IMR-90 (cell line): ENCODE measurements around the gene ARL6IP5. TPM values are rescaled to one million over a fixed set of nuclear protein-coding genes. Genes with fewer than 3 reads are reported as not detected.

Source experiments
- ATAC-seq: fragments of 200-7000 bp; cut with Tn5 transposase; 2 replicates; pipeline ENCODE4 v1.9.1; 2020; ENCODE audit warnings: low read depth, mild to moderate bottlenecking, moderate library complexity
- BruUV-seq: library from RNA; stranded (reverse); fragments of 400-500 nt; replicated peaks from 2 replicates; lab custom pipeline; 2021; lab: Mats Ljungman, UMichigan
- CTCF ChIA-PET: fragments of 300-600 bp; formaldehyde crosslinking; extraction: SDS; loops from one replicate; lab custom pipeline; 2021; ENCODE audit warnings: antibody characterized with exemption; lab: Yijun Ruan, JAX
- POLR2A ChIA-PET: fragments of 300-600 bp; sonication (Branson Sonifier 250); formaldehyde crosslinking; loops from one replicate; lab custom pipeline; 2022; ENCODE audit warnings: antibody characterized with exemption; ENCODE audit not compliant: unreplicated experiment; lab: Charles Lee
- DNase-seq: peaks from one replicate; pipeline ENCODE4 v3.0.0; 2013
- H2AFZ ChIP-seq: replicated peaks from 2 replicates; pipeline ENCODE3; 2013; ENCODE audit warnings: low read length, mild to moderate bottlenecking; ENCODE audit not compliant: poor library complexity
- H2AK5ac ChIP-seq: 2 replicates; pipeline ENCODE4 v1.6.1; 2013; ENCODE audit warnings: low read depth, low read length, inconsistent platforms
- H2AK9ac ChIP-seq: replicated peaks from 2 replicates; pipeline ENCODE3; 2013; ENCODE audit warnings: mild to moderate bottlenecking, low read depth, low read length, moderate library complexity; ENCODE audit not compliant: poor library complexity
- H2BK120ac ChIP-seq: 2 replicates; pipeline ENCODE4 v1.6.1; 2013; ENCODE audit warnings: low read depth, low read length, inconsistent platforms
- H2BK15ac ChIP-seq: 3 replicates; pipeline ENCODE4 v1.6.1; 2013; ENCODE audit warnings: low read depth, low read length, inconsistent platforms
- H2BK20ac ChIP-seq: 2 replicates; pipeline ENCODE4 v1.6.1; 2013; ENCODE audit warnings: low read depth, mild to moderate bottlenecking, inconsistent platforms, low read length, moderate library complexity
- H2BK5ac ChIP-seq: 2 replicates; pipeline ENCODE4 v1.6.1; 2013; ENCODE audit warnings: mild to moderate bottlenecking, low read depth, low read length, inconsistent platforms; ENCODE audit not compliant: poor library complexity, severe bottlenecking
- H3K14ac ChIP-seq: replicated peaks from 2 replicates; pipeline ENCODE4 v1.6.1; 2013; ENCODE audit warnings: low read depth, low read length, inconsistent platforms
- H3K18ac ChIP-seq: 2 replicates; pipeline ENCODE4 v1.6.1; 2013; ENCODE audit warnings: low read depth, low read length, control low read depth
- H3K23ac ChIP-seq: 2 replicates; pipeline ENCODE4 v1.6.1; 2013; ENCODE audit warnings: low read depth, low read length, inconsistent platforms
- H3K27ac ChIP-seq: 2 replicates; pipeline ENCODE4 v1.5.1; 2013; ENCODE audit warnings: mild to moderate bottlenecking, control low read depth, low read length; ENCODE audit not compliant: insufficient read depth
- H3K27me3 ChIP-seq: 2 replicates; pipeline ENCODE4 v1.6.1; 2013; ENCODE audit warnings: low read length; ENCODE audit not compliant: control insufficient read depth, insufficient read depth
- H3K36me3 ChIP-seq: 2 replicates; pipeline ENCODE4 v1.6.1; 2013; ENCODE audit warnings: low read length, mixed read lengths; ENCODE audit not compliant: control insufficient read depth, insufficient read depth
- H3K4ac ChIP-seq: 2 replicates; pipeline ENCODE4 v1.6.1; 2013; ENCODE audit warnings: low read depth, low read length, inconsistent platforms
- H3K4me1 ChIP-seq: 2 replicates; pipeline ENCODE4 v1.6.1; 2013; ENCODE audit warnings: low read length, mixed read lengths; ENCODE audit not compliant: control insufficient read depth, insufficient read depth
- H3K4me2 ChIP-seq: 2 replicates; pipeline ENCODE4 v1.6.1; 2013; ENCODE audit warnings: low read depth, mild to moderate bottlenecking, control low read depth, low read length, moderate library complexity
- H3K4me3 ChIP-seq: 2 replicates; pipeline ENCODE4 v1.5.1; 2013; ENCODE audit warnings: low read depth, mild to moderate bottlenecking, control low read depth, low read length, moderate library complexity; ENCODE audit not compliant: insufficient read depth
- H3K56ac ChIP-seq: 2 replicates; pipeline ENCODE4 v1.6.1; 2013; ENCODE audit warnings: low read length, inconsistent platforms; ENCODE audit not compliant: insufficient read depth; ENCODE audit errors: extremely low read depth
- H3K79me1 ChIP-seq, 2 experiments: 2 replicates each; pipeline ENCODE4 v1.6.1; 2013; ENCODE audit warnings: low read length in 2 of 2, inconsistent platforms in 1 of 2, low read depth in 1 of 2
- H3K9ac ChIP-seq: 2 replicates; pipeline ENCODE4 v1.6.1; 2013; ENCODE audit warnings: low read depth, low read length, control low read depth
- H3K9me1 ChIP-seq: 2 replicates; pipeline ENCODE4 v1.6.1; 2013; ENCODE audit warnings: low read length, inconsistent platforms; ENCODE audit not compliant: insufficient read depth
- H3K9me3 ChIP-seq: 2 replicates; pipeline ENCODE4 v1.6.1; 2013; ENCODE audit warnings: low read length; ENCODE audit not compliant: control insufficient read depth, insufficient read depth
- H4K20me1 ChIP-seq: 2 replicates; pipeline ENCODE4 v1.6.1; 2013; ENCODE audit warnings: low read length, inconsistent platforms; ENCODE audit not compliant: insufficient read depth
- H4K5ac ChIP-seq: 2 replicates; pipeline ENCODE4 v1.6.1; 2013; ENCODE audit warnings: mild to moderate bottlenecking, low read depth, low read length, control low read depth
- H4K8ac ChIP-seq, 2 experiments: 2 replicates each; pipeline ENCODE4 v1.6.1; 2013; ENCODE audit warnings: low read depth in 2 of 2, low read length in 2 of 2, control low read depth in 1 of 2, inconsistent platforms in 1 of 2
- H4K91ac ChIP-seq: 2 replicates; pipeline ENCODE4 v1.6.1; 2013; ENCODE audit warnings: low read depth, low read length, inconsistent platforms; ENCODE audit not compliant: insufficient read depth
- BHLHE40 ChIP-seq: fragments of 150-350 bp; IDR thresholded peaks from 2 replicates; pipeline ENCODE4 v1.6.1; 2016; ENCODE audit warnings: mild to moderate bottlenecking, low read depth, low read length
- CEBPB ChIP-seq: IDR thresholded peaks from 2 replicates; pipeline ENCODE4 v1.6.1; 2012; ENCODE audit warnings: low read depth, low read length, improper control_type of control experiment
- CHD1 ChIP-seq: IDR thresholded peaks from 2 replicates; pipeline ENCODE4 v1.6.1; 2012; ENCODE audit warnings: low read depth, low read length, improper control_type of control experiment
- FOS ChIP-seq: fragments of 150-350 bp; IDR thresholded peaks from 2 replicates; pipeline ENCODE4 v1.6.1; 2016; ENCODE audit warnings: low read depth, low read length
- MAFK ChIP-seq: IDR thresholded peaks from 2 replicates; pipeline ENCODE4 v1.6.1; 2012; ENCODE audit warnings: low read depth, low read length, improper control_type of control experiment
- MAZ ChIP-seq: IDR thresholded peaks from 2 replicates; pipeline ENCODE4 v1.6.1; 2012; ENCODE audit warnings: low read depth, mild to moderate bottlenecking, low read length, improper control_type of control experiment, moderate library complexity, borderline replicate concordance
- MXI1 ChIP-seq: IDR thresholded peaks from 2 replicates; pipeline ENCODE4 v1.6.1; 2012; ENCODE audit warnings: low read depth, mild to moderate bottlenecking, low read length, moderate library complexity, borderline replicate concordance
- NFE2L2 ChIP-seq: fragments of 150-350 bp; IDR thresholded peaks from 2 replicates; pipeline ENCODE4 v1.6.1; 2016; ENCODE audit warnings: low read depth, mild to moderate bottlenecking, low read length
- POLR2A ChIP-seq: IDR thresholded peaks from 2 replicates; pipeline ENCODE4 v1.6.1; 2012; ENCODE audit warnings: mild to moderate bottlenecking, low read depth, low read length
- RAD21 ChIP-seq: IDR thresholded peaks from 2 replicates; pipeline ENCODE4 v1.6.1; 2012; ENCODE audit warnings: low read length, improper control_type of control experiment
- RCOR1 ChIP-seq: IDR thresholded peaks from 2 replicates; pipeline ENCODE4 v1.6.1; 2012; ENCODE audit warnings: mild to moderate bottlenecking, low read length, improper control_type of control experiment; ENCODE audit not compliant: insufficient replicate concordance
- RFX5 ChIP-seq: IDR thresholded peaks from 2 replicates; pipeline ENCODE4 v1.8.0; 2012; ENCODE audit warnings: low read depth, mild to moderate bottlenecking, low read length, moderate library complexity
- SMC3 ChIP-seq: fragments of 150-350 bp; IDR thresholded peaks from 2 replicates; pipeline ENCODE4 v1.6.1; 2016; ENCODE audit warnings: low read depth, mild to moderate bottlenecking, antibody characterized with exemption, low read length, moderate library complexity
- WGBS, 2 experiments: methylation state at CpG; one replicate each; pipeline versions ENCODE4 v1.1.5 to v1.1.7; 2013; ENCODE audit warnings: missing lambda C conversion rate in 2 of 2; ENCODE audit not compliant: insufficient read length in 1 of 2; ENCODE audit errors: extremely low coverage in 2 of 2; 5-methylcytosine and 5-hydroxymethylcytosine counted together
- dilution Hi-C: fragments of 300-500 bp; cut with HindIII; formaldehyde crosslinking; loops from one replicate; pipeline ENCODE4 v1.14.3; 2018; ENCODE audit warnings: low sequenced_read_pairs; ENCODE audit not compliant: unreplicated experiment
- in situ Hi-C: fragments of 300-500 bp; cut with MboI; formaldehyde crosslinking; loops from 3 replicates; pipeline ENCODE4 v1.14.3; 2019; ENCODE audit warnings: low sequenced_read_pairs, inconsistent platforms, mixed read lengths
- intact Hi-C: fragments of 100-400 bp; cut with micrococcal nuclease; formaldehyde crosslinking; loops from 2 replicates; pipeline ENCODE4 v1.10.0; 2022
- polyA plus RNA-seq, 3 experiments: library from polyadenylated mRNA; depleted of rRNA; stranded (reverse); fragments of >200 nt; gene quantifications; 2 replicates each; pipeline ENCODE4 v1.2.3, GENCODE V29; 2012; ENCODE audit warnings: low replicate concordance in 1 of 3
- total RNA-seq: library from RNA; depleted of rRNA; stranded (reverse); fragments of >200 nt; gene quantifications from 2 replicates; pipeline ENCODE4 v1.2.3, GENCODE V29; 2012
- TF ChIP-seq, protein P1 (sequence below): fragments of 150-350 bp; IDR thresholded peaks from 2 replicates; pipeline ENCODE4 v1.6.1; 2016; ENCODE audit warnings: low read depth, mild to moderate bottlenecking, low read length, moderate library complexity, borderline replicate concordance
- TF ChIP-seq, protein P2 (sequence below): conservative IDR thresholded peaks from 2 replicates; pipeline ENCODE4 v1.5.1; 2012; ENCODE audit warnings: mild to moderate bottlenecking, low read depth, low read length, improper control_type of control experiment
- TF ChIP-seq, protein P3 (sequence below): fragments of 150-350 bp; IDR thresholded peaks from 2 replicates; pipeline ENCODE4 v1.6.1; 2017; ENCODE audit warnings: mild to moderate bottlenecking, antibody characterized with exemption, low read length, low read depth

The ARL6IP5 gene
- total and polyA plus RNA-seq, 2 of the 4 experiments (the other 2 are of a cell fraction) = 76.4 to 98.8 TPM

DNA sequence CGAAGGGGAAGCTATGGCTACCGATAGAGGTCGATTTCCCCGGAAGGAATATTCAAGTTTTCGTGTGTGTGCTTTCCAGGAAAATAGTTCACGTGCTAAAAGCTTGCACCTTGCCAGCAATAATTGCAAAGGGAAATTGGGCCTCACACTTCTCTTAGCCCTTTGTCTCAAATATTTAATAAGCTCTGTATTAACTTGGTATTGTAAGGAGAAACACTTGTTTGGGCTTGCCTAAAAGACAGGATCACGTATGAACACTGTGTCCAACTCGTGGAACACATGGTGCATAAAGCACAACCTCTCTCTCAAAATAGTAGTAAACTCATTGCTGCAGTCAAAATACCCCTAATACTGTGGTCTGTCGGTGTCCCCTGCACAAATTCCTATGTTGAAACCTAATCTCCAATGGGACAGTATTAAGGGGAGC is 32.3 kb upstream of the ARL6IP5 start:
- H3K14ac ChIP-seq = peak overlapping the region; percentile 72
- peak overlapping the region; percentile 58; the same call in 2 of the 3 replicates for H2BK15ac ChIP-seq
- H4K5ac ChIP-seq = peak overlapping the region; percentile 84
- peak overlapping the region; percentile 66; the same call in 1 of the 2 replicates for H3K23ac ChIP-seq
- ChIA-PET POLR2A (no interaction called here), CTCF (interaction anchor here (0.6 to 1.5 kb wide), 2 partner anchors 11 to 243 kb away, joined by 3 to 4 read pairs; no protein-coding TSS in a partner anchor)
- peak overlapping the region; percentile 67; the same call in 1 of the 2 replicates for H3K9ac ChIP-seq
- no CpG with 5 or more reads among the region's 9 CpGs for WGBS, 2 experiments
- in situ Hi-C loops (no loop called here), dilution Hi-C loops (no loop called here), intact Hi-C loops (no loop called here)
- peak overlapping the region; percentile 76 for H4K91ac ChIP-seq
- peak overlapping the region; percentile 96 for H2AK9ac ChIP-seq
- no peaks in the 10 kb centered on the region for H3K27me3 ChIP-seq
- no peaks in the 10 kb centered on the region for H3K4me1 ChIP-seq
- peak overlapping the region; percentile 26; the same call in 1 of the 2 replicates for H2BK120ac ChIP-seq
- peak overlapping the region; percentile 88 for H3K4me2 ChIP-seq
- H3K79me1 ChIP-seq = peaks cover 3 to 27% of the 10 kb centered on the region in 2 experiments; a peak in 2 of 4 replicates
- H4K8ac ChIP-seq = peak overlapping the region; percentile 91 to 95
- DNase-seq (no peak), ATAC-seq (peak; percentile 3)
- H3K9me3 ChIP-seq = no peaks in the 10 kb centered on the region
- peak overlapping the region; percentile 74 for H3K4ac ChIP-seq
- peak overlapping the region; percentile 62; the same call in 1 of the 2 replicates for H2AK5ac ChIP-seq
- peak overlapping the region; percentile 75 for H3K18ac ChIP-seq
- H3K27ac ChIP-seq = peak overlapping the region; percentile 65
- peaks cover 26% of the 10 kb centered on the region; the same call in 1 of the 2 replicates for H4K20me1 ChIP-seq
- peak overlapping the region; percentile 85 for H2BK5ac ChIP-seq
- TF ChIP-seq NFE2L2 (no peak), RFX5 (no peak), CHD1 (no peak), MXI1 (no peak), MAFK (no peak), RCOR1 (no peak), BHLHE40 (no peak), POLR2A (no peak), MAZ (no peak), RAD21 (no peak), CEBPB (no peak), FOS (no peak), SMC3 (no peak)
- TF ChIP-seq, protein P1, sequence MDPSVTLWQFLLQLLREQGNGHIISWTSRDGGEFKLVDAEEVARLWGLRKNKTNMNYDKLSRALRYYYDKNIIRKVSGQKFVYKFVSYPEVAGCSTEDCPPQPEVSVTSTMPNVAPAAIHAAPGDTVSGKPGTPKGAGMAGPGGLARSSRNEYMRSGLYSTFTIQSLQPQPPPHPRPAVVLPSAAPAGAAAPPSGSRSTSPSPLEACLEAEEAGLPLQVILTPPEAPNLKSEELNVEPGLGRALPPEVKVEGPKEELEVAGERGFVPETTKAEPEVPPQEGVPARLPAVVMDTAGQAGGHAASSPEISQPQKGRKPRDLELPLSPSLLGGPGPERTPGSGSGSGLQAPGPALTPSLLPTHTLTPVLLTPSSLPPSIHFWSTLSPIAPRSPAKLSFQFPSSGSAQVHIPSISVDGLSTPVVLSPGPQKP = no peak
- TF ChIP-seq, protein P2, sequence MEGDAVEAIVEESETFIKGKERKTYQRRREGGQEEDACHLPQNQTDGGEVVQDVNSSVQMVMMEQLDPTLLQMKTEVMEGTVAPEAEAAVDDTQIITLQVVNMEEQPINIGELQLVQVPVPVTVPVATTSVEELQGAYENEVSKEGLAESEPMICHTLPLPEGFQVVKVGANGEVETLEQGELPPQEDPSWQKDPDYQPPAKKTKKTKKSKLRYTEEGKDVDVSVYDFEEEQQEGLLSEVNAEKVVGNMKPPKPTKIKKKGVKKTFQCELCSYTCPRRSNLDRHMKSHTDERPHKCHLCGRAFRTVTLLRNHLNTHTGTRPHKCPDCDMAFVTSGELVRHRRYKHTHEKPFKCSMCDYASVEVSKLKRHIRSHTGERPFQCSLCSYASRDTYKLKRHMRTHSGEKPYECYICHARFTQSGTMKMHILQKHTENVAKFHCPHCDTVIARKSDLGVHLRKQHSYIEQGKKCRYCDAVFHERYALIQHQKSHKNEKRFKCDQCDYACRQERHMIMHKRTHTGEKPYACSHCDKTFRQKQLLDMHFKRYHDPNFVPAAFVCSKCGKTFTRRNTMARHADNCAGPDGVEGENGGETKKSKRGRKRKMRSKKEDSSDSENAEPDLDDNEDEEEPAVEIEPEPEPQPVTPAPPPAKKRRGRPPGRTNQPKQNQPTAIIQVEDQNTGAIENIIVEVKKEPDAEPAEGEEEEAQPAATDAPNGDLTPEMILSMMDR = no peak
- TF ChIP-seq, protein P3, sequence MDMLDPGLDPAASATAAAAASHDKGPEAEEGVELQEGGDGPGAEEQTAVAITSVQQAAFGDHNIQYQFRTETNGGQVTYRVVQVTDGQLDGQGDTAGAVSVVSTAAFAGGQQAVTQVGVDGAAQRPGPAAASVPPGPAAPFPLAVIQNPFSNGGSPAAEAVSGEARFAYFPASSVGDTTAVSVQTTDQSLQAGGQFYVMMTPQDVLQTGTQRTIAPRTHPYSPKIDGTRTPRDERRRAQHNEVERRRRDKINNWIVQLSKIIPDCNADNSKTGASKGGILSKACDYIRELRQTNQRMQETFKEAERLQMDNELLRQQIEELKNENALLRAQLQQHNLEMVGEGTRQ = no peak
- peak overlapping the region; percentile 90 for H3K56ac ChIP-seq
- BruUV-seq = no TSS peak
- H2AFZ ChIP-seq = peak overlapping the region; percentile 95
- peak overlapping the region; percentile 79 for H3K4me3 ChIP-seq
- peaks cover 13% of the 10 kb centered on the region for H3K36me3 ChIP-seq
- no peaks in the 10 kb centered on the region; the same call in 1 of the 2 replicates for H3K9me1 ChIP-seq
- H2BK20ac ChIP-seq = no peak overlapping the region
